Immature natural killer cell (primary cell): ENCODE measurements around the gene MINAR2. TPM values are rescaled to one million over a fixed set of nuclear protein-coding genes. Genes with fewer than 3 reads are reported as not detected.
A peak's percentile ranks its signal among the peaks of the same experiment; 100 is the strongest.

Experiments
- DNase-seq, 3 donors: peaks; one replicate each; pipeline ENCODE4 v3.0.0; 2022; ENCODE audit warnings: mixed read lengths in 1 of 3
- H3K27ac Mint-ChIP-seq, 6 donors: one replicate each; pipeline ENCODE4 v1.8.0; 2020; ENCODE audit warnings: mixed read lengths in 6 of 6, mild to moderate bottlenecking in 5 of 6, inconsistent platforms in 4 of 6, moderate library complexity in 3 of 6
- H3K27me3 Mint-ChIP-seq, 3 donors: one replicate each; pipeline ENCODE4 v1.8.0; 2020 to 2021; ENCODE audit warnings: low read depth in 3 of 3, mild to moderate bottlenecking in 3 of 3, mixed read lengths in 3 of 3, moderate library complexity in 3 of 3, inconsistent platforms in 1 of 3
- H3K36me3 Mint-ChIP-seq, 3 donors: one replicate each; pipeline ENCODE4 v1.8.0; 2020; ENCODE audit warnings: mixed read lengths in 3 of 3, inconsistent platforms in 2 of 3, mild to moderate bottlenecking in 2 of 3
- H3K4me1 Mint-ChIP-seq, 2 donors: one replicate each; pipeline ENCODE4 v1.8.0; 2020; ENCODE audit warnings: inconsistent platforms in 2 of 2, mild to moderate bottlenecking in 2 of 2, mixed read lengths in 2 of 2, moderate library complexity in 1 of 2
- H3K4me3 Mint-ChIP-seq, 5 donors: one replicate each; pipeline ENCODE4 v1.8.0; 2020; ENCODE audit warnings: mild to moderate bottlenecking in 5 of 5, mixed read lengths in 5 of 5, inconsistent platforms in 3 of 5, moderate library complexity in 3 of 5
- H3K9me3 Mint-ChIP-seq, 6 donors: one replicate each; pipeline ENCODE4 v1.8.0; 2020; ENCODE audit warnings: mild to moderate bottlenecking in 6 of 6, mixed read lengths in 6 of 6, inconsistent platforms in 4 of 6, moderate library complexity in 3 of 6
- polyA plus RNA-seq, 3 donors: library from polyadenylated mRNA; unstranded; fragments of 300-500 nt; fragmentation: Illumina TruSeq; gene quantifications; one replicate each; pipeline ENCODE4 v1.2.3, GENCODE V29; 2021

MINAR2 gene
- polyA plus RNA-seq, 3 donors from 2014 or later: not detected

DNA sequence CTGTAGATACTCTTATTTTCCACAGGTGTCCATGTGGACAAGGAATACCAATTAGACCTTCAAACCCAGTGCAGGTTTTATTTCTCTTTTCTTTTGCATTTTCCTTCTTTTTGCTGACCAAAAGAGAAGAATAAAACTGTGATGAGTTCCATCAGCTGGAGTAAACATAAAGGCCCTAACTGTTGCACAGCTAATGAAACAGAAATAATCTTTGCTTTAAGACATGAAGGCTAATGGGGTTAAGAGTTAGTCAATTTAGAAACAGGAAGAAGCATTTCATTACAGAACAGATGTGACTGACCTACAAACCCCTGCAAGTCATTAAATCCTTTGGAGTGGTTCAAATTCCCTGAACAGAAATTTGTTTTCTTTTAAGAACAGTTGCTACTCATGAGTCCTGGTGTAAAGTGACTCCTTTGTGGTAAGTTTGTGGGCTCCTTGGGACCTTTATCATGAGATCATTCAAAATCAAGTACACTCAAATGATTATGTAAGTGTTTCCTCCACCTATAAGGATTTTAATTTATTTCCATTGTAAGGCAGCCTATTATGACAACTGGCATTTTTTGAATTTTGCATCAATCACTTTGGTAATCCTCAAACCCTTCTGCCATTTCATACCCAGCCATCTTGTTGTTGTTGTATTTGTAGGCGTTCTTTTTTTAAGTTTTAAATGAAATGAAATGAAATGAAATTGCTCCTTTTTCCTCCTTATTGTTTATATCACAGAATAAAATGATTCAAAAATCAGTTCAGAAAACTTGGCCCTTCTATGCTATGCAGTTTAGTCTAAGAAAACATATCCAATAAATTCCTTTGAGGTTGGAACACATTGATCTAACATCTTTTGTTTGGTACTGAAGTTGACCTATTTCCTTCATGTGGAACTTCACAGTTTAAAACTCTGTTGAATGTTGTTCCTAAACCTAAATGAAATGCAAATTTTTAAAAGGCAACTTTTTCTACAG, 1.3 kb downstream of the MINAR2 start:
- Mint-ChIP-seq H3K4me1 (no peaks in the 10 kb centered on the region), H3K4me3 (no peak overlapping the region), H3K27me3 (no peaks in the 10 kb centered on the region), H3K36me3 (no peaks in the 10 kb centered on the region), H3K27ac (no peak overlapping the region), H3K9me3 (peaks cover 0 to 5% (median 3%) of the 10 kb centered on the region in 6 donors)
- no peak for DNase-seq

GRCh38 chr5:129760636-129761325, 12.9 kb downstream of the MINAR2 start:
- no peaks in the 10 kb centered on the region for H3K36me3 Mint-ChIP-seq
- H3K27ac Mint-ChIP-seq: no peak overlapping the region
- no peaks in the 10 kb centered on the region for H3K9me3 Mint-ChIP-seq
- H3K4me3 Mint-ChIP-seq: no peak overlapping the region
- H3K4me1 Mint-ChIP-seq: no peaks in the 10 kb centered on the region
- no peak for DNase-seq
- peaks cover 0 to 2% (median 1%) of the 10 kb centered on the region in 3 donors for H3K27me3 Mint-ChIP-seq

GRCh38 chr5:129763651-129764050, 15.8 kb downstream of the MINAR2 start:
- Mint-ChIP-seq H3K9me3 (no peaks in the 10 kb centered on the region), H3K4me1 (no peaks in the 10 kb centered on the region), H3K36me3 (no peaks in the 10 kb centered on the region), H3K4me3 (no peak overlapping the region), H3K27me3 (peaks cover 0 to 2% (median 0%) of the 10 kb centered on the region in 3 donors), H3K27ac (no peak overlapping the region)
- no peak for DNase-seq

DNA sequence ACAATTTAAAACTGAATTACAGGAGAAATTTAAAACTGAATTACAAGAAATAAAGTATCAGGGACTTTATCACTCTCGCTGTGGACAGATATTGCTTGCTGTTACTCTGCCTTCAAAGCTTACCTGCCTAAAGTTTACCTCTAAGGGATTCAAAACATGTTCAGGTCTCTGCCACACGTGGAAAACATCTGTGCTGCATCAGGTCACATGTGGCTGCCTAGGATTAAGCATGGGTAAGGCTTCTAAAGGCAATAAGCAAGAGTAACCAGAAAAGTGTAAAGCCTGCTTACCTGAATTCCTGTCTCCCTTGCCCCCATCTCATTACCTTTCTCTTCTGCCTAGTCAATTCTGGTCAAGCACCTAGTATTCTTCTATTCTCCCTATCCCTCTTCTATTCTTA, 18.9 kb downstream of the MINAR2 start:
- no peaks in the 10 kb centered on the region for H3K9me3 Mint-ChIP-seq

DNA sequence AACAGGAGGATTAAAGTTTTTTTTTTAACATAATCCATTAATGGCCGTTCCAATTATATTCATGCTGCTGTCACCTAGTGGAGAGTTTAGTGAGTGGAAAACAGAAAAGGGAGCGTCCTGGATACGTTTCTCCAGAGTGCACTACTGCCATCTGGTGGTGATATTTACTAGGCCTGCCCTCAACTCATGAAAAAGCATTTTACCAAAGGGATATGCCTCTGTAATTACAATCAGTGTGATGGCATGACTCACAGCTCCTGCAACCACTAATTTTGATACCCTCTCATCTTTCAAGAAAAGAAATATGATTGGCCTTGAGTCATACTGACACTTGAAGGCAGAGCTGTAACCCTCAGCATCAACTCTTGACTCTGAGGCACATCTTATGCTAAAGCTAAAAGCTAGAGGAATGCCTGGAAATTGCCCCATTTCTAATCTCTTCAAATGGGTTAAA, 20.1 kb downstream of the MINAR2 start:
- peak; percentile 21 to 40 (median 22) for DNase-seq
- Mint-ChIP-seq H3K36me3 (no peaks in the 10 kb centered on the region), H3K27me3 (peaks cover 0 to 2% (median 0%) of the 10 kb centered on the region in 3 donors), H3K9me3 (no peaks in the 10 kb centered on the region), H3K27ac (no peak overlapping the region), H3K4me1 (no peaks in the 10 kb centered on the region), H3K4me3 (no peak overlapping the region)

More for the DNA sequence above, 18.9 kb downstream of the MINAR2 start:
- Mint-ChIP-seq H3K4me1 (no peaks in the 10 kb centered on the region), H3K27me3 (peaks cover 0 to 2% (median 0%) of the 10 kb centered on the region in 3 donors), H3K27ac (no peak overlapping the region), H3K4me3 (no peak overlapping the region), H3K36me3 (no peaks in the 10 kb centered on the region)
- DNase-seq: no peak

DNA sequence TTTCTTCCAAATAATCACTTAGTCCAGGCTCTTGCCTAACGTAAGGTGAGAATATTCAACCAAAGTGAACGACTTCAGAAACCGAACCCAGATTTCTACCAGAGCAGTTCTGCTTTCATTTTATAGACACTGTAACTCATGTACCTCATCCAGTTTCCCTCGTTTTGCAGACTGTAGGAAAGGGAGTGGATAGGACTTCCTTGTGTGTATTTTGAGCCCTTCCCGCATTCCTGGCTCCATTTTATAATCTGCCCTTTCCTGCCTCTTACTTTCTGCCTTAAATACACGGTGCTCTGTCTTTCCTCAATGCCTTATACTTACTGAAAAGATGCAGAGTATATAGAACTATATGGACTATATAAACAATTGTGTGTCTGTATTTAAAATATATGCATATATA, 20.8 kb downstream of the MINAR2 start:
- Mint-ChIP-seq H3K9me3 (no peaks in the 10 kb centered on the region), H3K4me1 (no peaks in the 10 kb centered on the region), H3K4me3 (no peak overlapping the region), H3K27ac (no peak overlapping the region), H3K27me3 (peaks cover 0 to 2% (median 0%) of the 10 kb centered on the region in 3 donors), H3K36me3 (no peaks in the 10 kb centered on the region)
- no peak for DNase-seq

GRCh38 chr5:129770024-129770820, 22.3 kb downstream of the MINAR2 start:
- Mint-ChIP-seq H3K36me3 (no peaks in the 10 kb centered on the region), H3K27me3 (no peaks in the 10 kb centered on the region)

GRCh38 chr5:129771058-129771838, 23.4 kb downstream of the MINAR2 start:
- Mint-ChIP-seq H3K9me3 (no peaks in the 10 kb centered on the region), H3K27ac (no peak overlapping the region), H3K27me3 (no peaks in the 10 kb centered on the region), H3K4me1 (no peaks in the 10 kb centered on the region), H3K36me3 (no peaks in the 10 kb centered on the region), H3K4me3 (no peak overlapping the region)
- peak in 1 of 3 donors; percentile 5 for DNase-seq

More at GRCh38 chr5:129770024-129770820, 22.3 kb downstream of the MINAR2 start:
- Mint-ChIP-seq H3K4me3 (no peak overlapping the region), H3K4me1 (no peaks in the 10 kb centered on the region), H3K27ac (no peak overlapping the region), H3K9me3 (no peaks in the 10 kb centered on the region)
- DNase-seq: no peak

DNA sequence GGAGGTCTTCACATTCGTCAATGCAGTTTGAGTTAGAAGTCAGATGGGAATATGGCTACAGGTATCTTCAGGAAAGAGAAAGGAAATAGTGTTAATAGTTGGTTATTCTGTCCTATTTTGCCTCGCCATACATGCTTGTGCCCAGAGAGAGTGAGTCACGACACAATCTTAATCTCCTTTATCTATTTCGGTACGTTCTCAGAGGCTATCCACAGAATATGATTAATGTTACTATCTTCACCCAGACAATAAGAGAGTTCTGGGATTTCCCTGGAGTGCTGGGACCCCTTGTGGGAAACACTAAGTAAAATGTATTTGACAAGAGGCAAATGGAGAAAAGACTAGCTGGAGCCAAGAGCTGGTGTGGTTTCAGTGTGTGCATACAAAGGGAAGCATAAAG, 25.5 kb downstream of the MINAR2 start:
- Mint-ChIP-seq H3K36me3 (no peaks in the 10 kb centered on the region), H3K27ac (no peak overlapping the region), H3K9me3 (no peaks in the 10 kb centered on the region)

GRCh38 chr5:129781594-129781993, 33.7 kb downstream of the MINAR2 start:
- Mint-ChIP-seq H3K9me3 (peaks cover 0 to 10% (median 4%) of the 10 kb centered on the region in 6 donors), H3K4me3 (no peak overlapping the region), H3K4me1 (no peaks in the 10 kb centered on the region), H3K36me3 (no peaks in the 10 kb centered on the region), H3K27me3 (peaks cover 0 to 2% (median 2%) of the 10 kb centered on the region in 3 donors), H3K27ac (no peak overlapping the region)
- no peak for DNase-seq

More for the DNA sequence above, 25.5 kb downstream of the MINAR2 start:
- Mint-ChIP-seq H3K4me3 (no peak overlapping the region), H3K27me3 (no peaks in the 10 kb centered on the region), H3K4me1 (no peaks in the 10 kb centered on the region)
- DNase-seq: no peak

DNA sequence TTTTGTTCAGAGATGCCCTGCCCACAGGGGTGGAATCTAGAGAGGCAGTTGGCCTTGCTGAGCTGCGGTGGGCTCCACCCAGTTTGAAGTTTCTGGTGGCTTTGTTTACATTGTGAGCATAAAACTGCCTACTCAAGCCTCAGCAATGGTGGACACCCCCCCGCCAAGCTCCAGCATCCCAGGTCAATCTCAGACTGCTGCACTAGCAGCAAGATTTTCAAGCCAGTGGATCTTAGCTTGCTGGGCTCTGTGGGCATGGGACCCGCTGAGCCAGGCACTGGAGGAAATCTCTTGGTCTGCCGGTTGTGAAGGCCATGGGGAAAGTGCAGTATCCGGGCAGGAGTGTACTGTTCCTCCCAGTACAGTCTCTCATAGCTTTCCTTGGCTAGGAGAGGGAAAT, 55.5 kb downstream of the MINAR2 start:
- no peak for DNase-seq
- H3K27me3 Mint-ChIP-seq: no peaks in the 10 kb centered on the region
- H3K4me1 Mint-ChIP-seq: no peaks in the 10 kb centered on the region
- H3K36me3 Mint-ChIP-seq: peaks cover 0 to 3% (median 0%) of the 10 kb centered on the region in 3 donors
- no peak overlapping the region for H3K27ac Mint-ChIP-seq
- H3K4me3 Mint-ChIP-seq: no peak overlapping the region
- peaks cover 0 to 42% (median 27%) of the 10 kb centered on the region in 6 donors for H3K9me3 Mint-ChIP-seq

DNA sequence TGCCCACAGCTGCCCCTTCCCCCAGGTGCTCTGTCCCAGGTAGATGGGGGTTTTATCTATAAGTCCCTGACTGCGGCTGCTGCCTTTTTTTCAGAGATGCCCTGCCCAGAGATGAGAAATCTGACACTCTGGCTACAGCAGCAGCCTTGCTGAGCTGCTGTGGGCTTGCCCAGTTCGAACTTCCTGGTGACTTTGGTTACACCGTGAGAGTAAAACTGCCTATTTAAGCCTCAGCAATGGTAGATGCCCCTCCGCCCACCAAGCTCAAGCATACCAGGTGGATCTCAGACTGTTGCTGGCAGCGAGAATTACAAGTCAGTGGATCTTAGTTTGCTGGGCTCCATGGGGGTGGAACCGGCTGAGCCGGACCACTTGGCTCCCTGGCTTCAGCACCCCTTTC, 56.8 kb downstream of the MINAR2 start:
- no peaks in the 10 kb centered on the region for H3K36me3 Mint-ChIP-seq
- no peak overlapping the region for H3K27ac Mint-ChIP-seq
- H3K4me1 Mint-ChIP-seq: no peaks in the 10 kb centered on the region
- H3K4me3 Mint-ChIP-seq: no peak overlapping the region
- no peaks in the 10 kb centered on the region for H3K27me3 Mint-ChIP-seq
- DNase-seq: no peak
- H3K9me3 Mint-ChIP-seq: peaks cover 4 to 29% (median 19%) of the 10 kb centered on the region in 6 donors
